ENCODE results near the gene D2HGDH. TPM values are rescaled to one million over a fixed set of nuclear protein-coding genes. Genes with fewer than 3 reads are reported as not detected.
"Not testable (repeated sequence)": the region's sequence is repeated elsewhere in the genome, so short reads cannot be mapped to it uniquely, and the experiment has no call there.

The D2HGDH gene
- total RNA-seq, 2 donors from 2014 or later, result 14.6 to 16.9 TPM

- no peak for ATAC-seq
- DNase-seq, result no peak
- intact Hi-C loops (cut with DNase I), result no loop called here
Measured at GRCh38 chr2:241776336-241777169, 42.1 kb downstream of the D2HGDH start, which contains the start of gene GAL3ST2. GAL3ST2 (plus strand) TSS chr2:241776822; CDS start chr2:241776956, 134 bp downstream.

- DNase-seq (no peak), ATAC-seq (peak in 1 of 2 donors; percentile 37)
- intact Hi-C loops (cut with DNase I), result no loop called here
Measured at GRCh38 chr2:241777170-241777685, 42.8 kb downstream of the D2HGDH start.

DNA sequence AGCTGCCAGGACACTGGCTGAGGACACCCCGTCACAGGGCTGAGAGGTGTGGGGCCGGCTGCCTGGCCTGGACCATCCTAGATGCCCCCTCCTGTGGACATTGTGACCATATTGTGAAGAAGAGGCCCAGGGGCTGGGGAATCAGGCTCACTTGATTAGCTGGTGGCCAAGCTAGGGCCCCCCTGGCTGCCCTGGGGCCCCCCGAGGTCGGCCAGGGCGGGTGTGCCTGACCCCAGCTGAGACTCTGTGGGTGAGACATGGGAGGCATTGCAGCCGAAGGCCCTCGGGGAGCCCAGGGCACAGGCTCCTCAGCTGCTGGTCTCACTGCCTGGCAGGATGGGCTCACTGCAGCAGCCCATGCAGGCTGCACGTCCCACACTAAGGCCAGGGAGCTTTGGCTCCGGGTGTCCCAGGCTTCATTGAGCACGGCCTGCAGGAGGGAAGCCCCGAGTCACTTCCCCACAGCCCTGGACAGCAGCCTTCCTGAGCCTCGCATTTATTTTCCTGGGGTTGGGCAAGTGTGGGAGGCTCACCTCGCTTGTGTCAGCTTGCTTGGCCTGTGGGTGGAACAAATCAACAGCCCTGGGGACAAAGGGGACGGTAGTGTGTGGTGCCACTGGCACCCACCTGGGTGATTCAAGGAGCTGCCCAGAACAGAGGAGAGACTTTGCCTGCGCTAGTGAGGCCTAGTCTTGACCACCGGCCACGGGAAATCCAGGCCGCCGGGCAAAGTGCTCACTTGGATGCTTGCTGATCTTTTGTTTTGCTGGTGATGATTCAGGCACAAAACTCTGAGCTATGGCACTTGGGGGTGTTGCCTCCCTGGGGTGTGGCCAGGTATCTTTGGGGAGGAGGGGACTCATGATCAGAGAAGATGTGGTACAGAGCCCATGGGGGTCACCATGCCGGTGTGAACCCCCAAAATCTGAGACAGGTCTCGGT lies 43.5 kb downstream of the D2HGDH start:
- ATAC-seq, result no peak
- intact Hi-C loops (cut with DNase I), result no loop called here
- DNase-seq, result no peak

DNA sequence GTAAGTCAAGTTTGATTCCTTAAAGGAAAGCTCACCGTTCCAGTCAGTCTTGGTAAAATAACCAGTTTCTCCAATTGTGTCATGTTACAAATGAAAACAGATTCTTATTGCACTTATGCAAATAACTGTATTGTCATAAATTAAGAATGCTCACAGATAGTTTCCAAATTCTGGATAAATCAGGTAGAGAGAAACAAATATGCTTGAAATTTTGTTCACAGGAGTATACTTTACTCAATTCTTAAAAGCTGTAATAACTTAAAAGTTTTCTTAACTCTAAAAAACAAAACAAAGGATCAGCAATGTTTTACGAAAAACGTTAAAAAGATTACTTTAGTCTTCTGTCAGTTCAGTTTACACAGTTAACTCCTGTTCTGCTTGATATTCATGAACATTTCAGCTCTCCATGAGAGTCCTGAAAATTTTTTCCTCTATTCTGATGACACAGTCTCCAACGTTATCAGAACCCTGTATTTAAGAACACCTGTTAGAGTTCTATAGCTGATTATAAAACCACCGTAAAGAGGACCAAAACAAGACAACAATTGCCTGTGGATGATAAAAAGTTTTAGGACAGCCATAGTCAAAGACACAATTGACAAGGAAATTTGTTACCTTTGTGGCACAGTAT lies 46.6 kb downstream of the D2HGDH start:
- ATAC-seq (no peak), DNase-seq (no peak)
- intact Hi-C loops (cut with DNase I), result no loop called here

GRCh38 chr2:241782053-241782452 lies 47.6 kb downstream of the D2HGDH start:
- intact Hi-C loops (cut with DNase I); ATAC-seq; DNase-seq: not testable (repeated sequence)

- intact Hi-C loops (cut with DNase I), result no loop called here
- ATAC-seq, result no peak
- no peak for DNase-seq
Measured at GRCh38 chr2:241788135-241788534, 53.7 kb downstream of the D2HGDH start.

GRCh38 chr2:241788572-241788971 lies 54.1 kb downstream of the D2HGDH start:
- ATAC-seq (no peak), DNase-seq (no peak)
- intact Hi-C loops (cut with DNase I), result no loop called here

- DNase-seq; ATAC-seq; intact Hi-C loops (cut with DNase I): not testable (repeated sequence)
Measured at GRCh38 chr2:241791385-241791784, 57.0 kb downstream of the D2HGDH start.

DNA sequence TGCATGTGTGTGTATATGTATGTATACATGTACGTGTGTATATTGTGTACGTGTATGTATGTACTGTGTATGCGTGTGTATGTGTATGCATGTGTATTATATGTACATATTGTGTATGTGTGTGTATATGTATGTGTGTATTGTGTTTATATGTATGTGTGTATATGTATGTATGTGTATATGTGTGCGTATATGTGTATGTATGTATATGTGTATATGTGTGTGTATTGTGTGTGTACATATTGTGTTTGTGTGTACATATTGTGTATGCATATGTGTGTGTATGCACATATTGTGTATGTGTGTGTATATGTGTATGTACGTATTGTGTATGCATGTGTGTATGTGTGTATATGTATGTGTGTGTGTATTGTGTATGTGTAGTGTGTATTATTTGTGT lies 59.0 kb downstream of the D2HGDH start:
- ATAC-seq (no peak), DNase-seq (no peak)
- intact Hi-C loops (cut with DNase I), result no loop called here

- intact Hi-C loops (cut with DNase I), result no loop called here
- ATAC-seq (no peak), DNase-seq (no peak)
Measured at GRCh38 chr2:241794250-241794823, 59.9 kb downstream of the D2HGDH start.

- ATAC-seq, result no peak
- intact Hi-C loops (cut with DNase I), result no loop called here
Measured at GRCh38 chr2:241795021-241795999, 60.9 kb downstream of the D2HGDH start.

DNA sequence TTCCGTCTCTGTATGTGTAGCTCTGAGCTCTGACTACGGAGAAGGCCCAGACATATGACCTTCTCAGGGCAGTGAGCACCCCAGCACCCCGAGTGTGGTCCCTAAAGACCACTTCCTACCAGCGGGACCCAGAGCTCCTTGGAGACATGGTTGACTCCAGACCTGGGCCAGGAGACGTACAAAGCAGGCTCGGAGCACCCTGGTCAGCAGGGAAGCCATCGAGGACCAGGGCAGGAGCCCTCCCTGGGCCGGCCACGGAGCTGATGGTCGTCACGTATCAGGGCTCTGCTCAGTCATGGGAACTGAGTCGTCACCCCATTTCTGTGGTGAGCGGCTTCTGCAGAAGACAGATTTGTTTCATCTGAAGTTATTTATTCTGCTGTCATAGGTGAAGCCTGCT lies 61.8 kb downstream of the D2HGDH start:
- ATAC-seq, result no peak
- DNase-seq, result no peak

More at GRCh38 chr2:241795021-241795999, 60.9 kb downstream of the D2HGDH start:
- DNase-seq, result no peak

GRCh38 chr2:241796610-241797138 lies 62.2 kb downstream of the D2HGDH start:
- no peak for ATAC-seq
- intact Hi-C loops (cut with DNase I), result no loop called here
- DNase-seq, result no peak

More for the DNA sequence above, 61.8 kb downstream of the D2HGDH start:
- intact Hi-C loops (cut with DNase I), result no loop called here

- ATAC-seq (peak in 1 of 2 donors; percentile 71), DNase-seq (peak; percentile 24)
- intact Hi-C loops (cut with DNase I), result no loop called here
Measured at GRCh38 chr2:241797441-241798080, 63.1 kb downstream of the D2HGDH start.

DNA sequence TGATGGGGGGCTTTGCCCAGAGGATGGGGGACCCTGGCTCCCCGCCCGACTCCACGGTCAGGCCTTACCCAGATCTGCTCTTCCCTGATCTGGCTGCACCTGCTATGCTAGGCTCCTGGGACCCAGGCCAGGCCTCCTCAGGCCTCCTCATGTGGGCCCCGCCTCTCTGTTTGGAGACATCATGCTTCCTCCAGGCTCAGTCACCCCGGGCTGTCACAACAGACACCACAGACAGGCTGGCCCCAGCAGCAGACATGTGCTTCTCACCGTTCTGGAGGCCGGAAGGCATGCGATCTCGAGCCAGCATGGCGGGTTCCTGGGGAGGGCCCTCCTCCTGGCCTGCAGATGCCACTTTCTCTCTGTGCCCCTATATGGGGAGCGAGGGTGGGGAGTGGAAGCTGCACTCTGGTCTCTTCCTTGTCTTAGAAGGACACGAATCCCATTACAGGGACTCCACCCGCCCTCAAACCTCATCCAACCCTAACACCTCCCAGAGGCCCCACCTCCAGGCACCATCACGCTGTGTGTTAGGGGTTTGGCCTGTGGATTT lies 63.7 kb downstream of the D2HGDH start:
- ATAC-seq (peak in 1 of 2 donors; percentile 6), DNase-seq (peak; percentile 14)
- intact Hi-C loops (cut with DNase I), result no loop called here

- ATAC-seq, result no peak
- intact Hi-C loops (cut with DNase I), result no loop called here
- DNase-seq, result no peak
Measured at GRCh38 chr2:241798631-241799521, 64.4 kb downstream of the D2HGDH start.
